ENCODE measurements around the gene PCID2. TPM values are rescaled to one million over a fixed set of nuclear protein-coding genes. Genes with fewer than 3 reads are reported as not detected.

PCID2 gene
- total RNA-seq, 2 experiments from 2014 or later = 58.9 to 66.2 TPM

- Mint-ChIP-seq H3K9me3 (peaks cover 22% of the 10 kb centered on the region), H3K4me1 (peaks cover 36% of the 10 kb centered on the region), H3K4me3 (no peak overlapping the region), H3K27ac (no peak overlapping the region), H3K36me3 (ENCODE audit: low read depth) (peaks cover 13% of the 10 kb centered on the region), H3K27me3 (peaks cover 25% of the 10 kb centered on the region)
- peak; percentile 7 for DNase-seq
- ChIA-PET CTCF (no interaction called here), POLR2A (interaction anchor here (1.1 to 4.4 kb wide), 3 partner anchors 13 to 57 kb away, joined by 3 to 25 read pairs (median 5); partner anchors contain the start of genes CUL4A and PCID2)
Measured at GRCh38 chr13:113155982-113156655, 52.4 kb downstream of the PCID2 start.

GRCh38 chr13:113155201-113155600, 53.3 kb downstream of the PCID2 start:
- Mint-ChIP-seq H3K36me3 (ENCODE audit: low read depth) (peaks cover 13% of the 10 kb centered on the region), H3K4me1 (peaks cover 28% of the 10 kb centered on the region), H3K9me3 (peaks cover 22% of the 10 kb centered on the region), H3K27ac (no peak overlapping the region), H3K4me3 (no peak overlapping the region), H3K27me3 (peaks cover 26% of the 10 kb centered on the region)
- ChIA-PET POLR2A (interaction anchor here (4.4 kb wide), 1 partner anchor 53 kb away, joined by 25 read pairs; the partner anchor contains the start of genes CUL4A and PCID2), CTCF (no interaction called here)
- DNase-seq = peak; percentile 5

- ChIA-PET POLR2A (interaction anchor here (4.4 kb wide), 1 partner anchor 54 kb away, joined by 25 read pairs; the partner anchor contains the start of genes CUL4A and PCID2), CTCF (no interaction called here)
- peaks cover 22% of the 10 kb centered on the region for H3K9me3 Mint-ChIP-seq
- peak; percentile 65 for DNase-seq
- H3K27ac Mint-ChIP-seq = no peak overlapping the region
- H3K4me1 Mint-ChIP-seq = peaks cover 24% of the 10 kb centered on the region
- H3K27me3 Mint-ChIP-seq = peaks cover 26% of the 10 kb centered on the region
- H3K36me3 Mint-ChIP-seq (ENCODE audit: low read depth) = peaks cover 13% of the 10 kb centered on the region
- peak overlapping the region; percentile 61 for H3K4me3 Mint-ChIP-seq
Measured at GRCh38 chr13:113153810-113154748, 54.4 kb downstream of the PCID2 start.

GRCh38 chr13:113152984-113153809, 55.3 kb downstream of the PCID2 start:
- peaks cover 22% of the 10 kb centered on the region for H3K9me3 Mint-ChIP-seq
- H3K4me1 Mint-ChIP-seq = peaks cover 24% of the 10 kb centered on the region
- H3K27me3 Mint-ChIP-seq = peaks cover 26% of the 10 kb centered on the region
- H3K27ac Mint-ChIP-seq = no peak overlapping the region
- POLR2A ChIA-PET = interaction anchor here (4.4 kb wide), 1 partner anchor 55 kb away, joined by 25 read pairs; the partner anchor contains the start of genes CUL4A and PCID2
- peaks cover 13% of the 10 kb centered on the region for H3K36me3 Mint-ChIP-seq (ENCODE audit: low read depth)
- peak overlapping the region; percentile 61 for H3K4me3 Mint-ChIP-seq
- DNase-seq = peak; percentile 25
- CTCF ChIA-PET = no interaction called here

- H3K36me3 Mint-ChIP-seq (ENCODE audit: low read depth) = peaks cover 13% of the 10 kb centered on the region
- peaks cover 24% of the 10 kb centered on the region for H3K27me3 Mint-ChIP-seq
- peak overlapping the region; percentile 61 for H3K4me3 Mint-ChIP-seq
- no peak overlapping the region for H3K27ac Mint-ChIP-seq
- ChIA-PET POLR2A (no interaction called here), CTCF (no interaction called here)
- H3K4me1 Mint-ChIP-seq = peaks cover 24% of the 10 kb centered on the region
- no peak for DNase-seq
- peaks cover 22% of the 10 kb centered on the region for H3K9me3 Mint-ChIP-seq
Measured at GRCh38 chr13:113152691-113152983, 55.8 kb downstream of the PCID2 start.

GRCh38 chr13:113151745-113152690, 56.5 kb downstream of the PCID2 start:
- ChIA-PET CTCF (no interaction called here), POLR2A (no interaction called here)
- Mint-ChIP-seq H3K27me3 (peaks cover 20% of the 10 kb centered on the region), H3K9me3 (peaks cover 17% of the 10 kb centered on the region), H3K27ac (no peak overlapping the region), H3K4me3 (peak overlapping the region; percentile 61), H3K4me1 (peaks cover 24% of the 10 kb centered on the region), H3K36me3 (ENCODE audit: low read depth) (peaks cover 13% of the 10 kb centered on the region)
- DNase-seq = peak; percentile 16

GRCh38 chr13:113150550-113151365, 57.7 kb downstream of the PCID2 start:
- H3K4me3 Mint-ChIP-seq = no peak overlapping the region
- POLR2A ChIA-PET = no interaction called here

GRCh38 chr13:113149711-113150549, 58.5 kb downstream of the PCID2 start:
- H3K27me3 Mint-ChIP-seq = peaks cover 15% of the 10 kb centered on the region
- no peak overlapping the region for H3K4me3 Mint-ChIP-seq
- H3K36me3 Mint-ChIP-seq (ENCODE audit: low read depth) = peaks cover 2% of the 10 kb centered on the region
- CTCF ChIA-PET = no interaction called here
- H3K9me3 Mint-ChIP-seq = peaks cover 5% of the 10 kb centered on the region
- peaks cover 23% of the 10 kb centered on the region for H3K4me1 Mint-ChIP-seq
- POLR2A ChIA-PET = no interaction called here
- DNase-seq = peak; percentile 9
- no peak overlapping the region for H3K27ac Mint-ChIP-seq

More at GRCh38 chr13:113150550-113151365, 57.7 kb downstream of the PCID2 start:
- peaks cover 8% of the 10 kb centered on the region for H3K36me3 Mint-ChIP-seq (ENCODE audit: low read depth)
- H3K27ac Mint-ChIP-seq = no peak overlapping the region
- H3K27me3 Mint-ChIP-seq = peaks cover 18% of the 10 kb centered on the region
- peaks cover 8% of the 10 kb centered on the region for H3K9me3 Mint-ChIP-seq
- CTCF ChIA-PET = no interaction called here
- peaks cover 24% of the 10 kb centered on the region for H3K4me1 Mint-ChIP-seq
- peak; percentile 14 for DNase-seq

GRCh38 chr13:113148940-113149503, 59.4 kb downstream of the PCID2 start:
- H3K27me3 Mint-ChIP-seq = peaks cover 14% of the 10 kb centered on the region
- H3K36me3 Mint-ChIP-seq (ENCODE audit: low read depth) = no peaks in the 10 kb centered on the region

GRCh38 chr13:113148407-113148806, 60.1 kb downstream of the PCID2 start:
- peaks cover 14% of the 10 kb centered on the region for H3K27me3 Mint-ChIP-seq
- ChIA-PET CTCF (no interaction called here), POLR2A (no interaction called here)

More at GRCh38 chr13:113148940-113149503, 59.4 kb downstream of the PCID2 start:
- ChIA-PET CTCF (no interaction called here), POLR2A (no interaction called here)
- peaks cover 4% of the 10 kb centered on the region for H3K9me3 Mint-ChIP-seq
- H3K4me1 Mint-ChIP-seq = peaks cover 19% of the 10 kb centered on the region
- no peak overlapping the region for H3K4me3 Mint-ChIP-seq
- no peak overlapping the region for H3K27ac Mint-ChIP-seq
- no peak for DNase-seq

More at GRCh38 chr13:113148407-113148806, 60.1 kb downstream of the PCID2 start:
- Mint-ChIP-seq H3K36me3 (ENCODE audit: low read depth) (no peaks in the 10 kb centered on the region), H3K4me1 (peaks cover 15% of the 10 kb centered on the region), H3K27ac (no peak overlapping the region), H3K4me3 (no peak overlapping the region), H3K9me3 (peaks cover 4% of the 10 kb centered on the region)
- DNase-seq = no peak

All from activated CD4-positive, alpha-beta memory T cell treated with anti-CD3 and anti-CD28 coated beads, Interleukin-2, amount 10 ng/mL, durations not matched to agents 7 days and 5 days (primary cell).